GM21619 (cell line): ENCODE results near the gene LAMA1.
"Not testable (repeated sequence)": the region's sequence is repeated elsewhere in the genome, so short reads cannot be mapped to it uniquely, and the experiment has no call there.

Source experiments
- ATAC-seq: cut with Tn5 transposase; IDR thresholded peaks from one replicate; pipeline ENCODE4 v1.9.1; 2021; ENCODE audit not compliant: unreplicated experiment

LAMA1 gene

DNA sequence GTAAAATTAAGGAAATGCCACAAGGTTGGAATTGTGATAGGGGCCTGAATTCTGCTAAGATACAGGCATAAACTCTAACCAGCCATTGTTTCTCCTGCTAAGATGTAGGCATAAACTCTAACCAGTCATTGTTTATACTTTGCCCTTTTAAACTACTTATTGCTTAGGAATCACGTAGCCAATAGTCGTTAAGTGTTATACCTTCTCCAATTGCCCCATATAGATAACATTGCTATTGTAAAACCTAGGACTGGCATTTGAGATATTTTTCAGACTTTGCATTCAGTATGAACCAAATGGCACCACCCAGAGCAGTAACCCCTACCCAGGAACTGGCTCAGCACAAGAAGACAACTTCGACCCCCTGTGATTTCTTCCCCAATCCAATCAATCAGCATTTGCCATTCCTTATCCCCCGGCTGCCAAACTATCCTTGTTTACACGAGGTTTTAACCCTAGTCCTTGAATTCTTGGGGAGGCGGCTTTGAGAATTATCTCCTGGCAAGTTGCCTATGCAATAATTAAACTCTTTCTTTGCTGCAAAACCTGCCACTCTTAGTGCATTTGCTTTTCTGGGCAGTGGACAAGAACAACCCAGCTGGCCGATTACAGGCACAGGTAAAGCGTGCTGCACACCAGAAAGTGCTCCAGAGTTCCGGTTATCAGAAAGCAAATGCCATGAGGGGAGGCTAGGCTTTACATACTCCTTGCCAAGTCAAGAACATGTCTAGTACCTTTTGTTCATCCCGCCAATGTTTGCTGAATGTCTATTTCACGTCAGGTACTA is 167.6 kb downstream of the LAMA1 start:
- no peak for ATAC-seq

DNA sequence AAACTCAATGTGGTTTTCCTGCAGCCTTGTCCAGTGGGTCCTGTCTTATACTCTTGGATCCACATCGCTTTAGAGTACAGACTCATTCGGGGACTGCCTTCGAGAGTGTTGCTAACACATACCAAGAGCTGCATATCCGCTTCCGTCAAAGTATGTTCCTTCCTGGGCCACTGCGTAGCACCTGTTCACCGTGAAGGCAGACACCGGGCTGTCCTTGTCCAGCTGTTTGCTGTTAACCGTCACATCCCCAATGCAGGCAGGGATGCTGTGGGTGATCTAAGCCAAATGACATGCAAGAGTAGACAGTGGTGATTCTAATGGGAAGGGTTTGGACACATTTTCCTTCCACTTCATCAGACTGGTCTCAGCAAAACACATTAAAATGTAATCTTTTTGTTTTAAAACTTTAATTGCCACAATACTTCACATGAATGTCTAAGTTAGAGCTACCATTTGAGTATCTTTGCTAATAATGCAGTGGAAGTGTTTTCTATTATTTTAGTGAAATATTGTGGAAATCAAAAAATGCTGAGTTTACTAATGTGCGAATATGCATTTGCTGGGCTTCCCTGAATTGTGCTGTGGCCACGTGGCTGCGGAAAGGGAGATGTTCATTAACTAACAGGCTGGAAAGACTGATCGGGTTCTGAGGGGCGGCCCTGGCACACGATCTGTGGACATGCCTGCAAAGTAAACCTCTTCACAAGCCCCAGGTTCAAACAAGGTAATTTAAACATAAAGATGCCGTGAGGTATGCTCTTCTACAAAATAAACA is 169.1 kb downstream of the LAMA1 start:
- ATAC-seq: no peak

DNA sequence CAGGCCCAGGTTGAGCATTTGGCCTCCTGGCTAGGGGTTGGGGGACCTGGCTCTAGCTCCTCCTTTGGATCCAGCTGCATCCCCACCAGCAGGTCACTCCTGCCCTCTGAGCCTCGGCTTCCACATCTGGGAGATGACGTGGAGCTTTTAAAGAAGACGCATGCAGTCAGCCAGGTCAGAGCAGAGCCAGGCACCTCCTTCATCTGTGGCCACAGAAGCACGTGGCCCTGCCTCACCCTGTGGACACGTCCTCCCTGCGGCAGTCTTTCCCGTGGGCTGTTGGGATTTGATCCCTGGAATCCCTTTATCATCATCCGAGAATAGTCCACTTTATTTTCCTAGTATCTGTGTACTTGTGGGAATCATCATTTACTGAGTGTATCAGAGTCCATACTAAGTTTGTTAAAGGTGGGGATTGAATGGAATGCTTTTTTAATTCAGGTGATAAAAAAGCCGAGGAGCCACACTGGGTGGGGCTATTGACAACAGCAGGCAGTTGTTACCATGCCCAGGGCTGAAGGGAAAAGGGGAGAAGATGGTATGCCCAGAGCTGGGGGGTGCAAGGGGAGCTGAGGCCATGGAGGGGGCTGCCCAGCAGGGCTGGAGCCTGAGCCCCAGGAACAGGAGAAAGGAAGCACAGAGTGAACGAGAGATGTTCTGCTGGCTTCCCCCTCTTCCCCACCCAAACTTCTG is 170.1 kb downstream of the LAMA1 start:
- ATAC-seq: no peak

DNA sequence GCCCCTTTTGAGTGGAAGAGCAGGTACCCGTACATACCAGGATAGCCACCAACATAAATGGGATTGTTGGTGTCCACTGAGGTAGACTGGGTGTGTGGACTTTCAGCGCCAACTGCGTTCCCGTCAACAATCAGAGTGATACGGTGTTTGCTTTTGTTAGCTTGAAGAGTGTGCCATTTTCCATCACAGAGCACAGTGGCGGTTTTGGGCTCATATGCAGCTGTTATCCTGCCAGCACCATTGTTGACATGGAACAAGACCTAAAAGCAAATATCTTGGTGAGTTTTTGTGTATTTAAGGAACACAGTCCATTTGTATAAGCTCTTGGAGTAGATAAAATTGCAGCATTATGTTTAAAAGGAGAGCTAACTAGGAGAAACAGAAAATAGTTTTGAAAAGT is 174.5 kb downstream of the LAMA1 start:
- ATAC-seq: no peak

DNA sequence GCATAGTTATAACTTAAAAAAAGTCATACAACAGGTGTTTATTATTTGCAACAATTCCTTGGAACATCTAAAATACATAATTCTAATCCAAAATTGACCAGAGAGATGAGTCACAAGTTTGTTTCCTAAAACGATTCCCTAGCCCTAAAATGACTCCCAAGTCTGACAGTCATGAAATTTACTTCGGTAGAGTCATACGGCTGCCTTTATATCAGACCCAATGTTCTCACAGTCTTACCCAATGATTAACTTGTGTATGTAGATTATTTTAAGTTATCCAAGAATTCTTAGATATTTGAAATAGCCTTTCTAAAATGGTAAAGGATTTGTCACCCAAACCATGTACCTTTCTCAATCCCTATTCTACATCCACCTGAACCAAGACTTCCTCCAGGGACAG is 174.9 kb downstream of the LAMA1 start:
- ATAC-seq: no peak

DNA sequence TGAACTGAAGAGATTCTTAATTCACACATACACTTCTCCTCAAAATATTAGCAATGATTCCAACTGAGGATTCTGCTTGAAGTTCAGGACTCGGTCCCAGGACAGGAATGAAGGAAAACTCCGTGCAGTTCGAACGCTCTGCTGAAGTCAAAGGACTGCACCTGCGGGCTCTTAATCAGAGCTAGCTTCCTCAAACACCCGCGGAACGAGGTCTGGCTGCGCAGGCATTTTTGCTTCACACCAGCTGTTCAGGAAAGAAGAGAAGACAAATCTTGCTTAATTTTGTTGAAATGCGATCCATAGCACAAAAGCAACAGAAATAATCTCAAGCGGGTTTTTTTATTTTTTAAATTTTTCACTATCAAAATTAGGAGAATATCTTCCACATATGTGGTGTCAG is 175.6 kb downstream of the LAMA1 start:
- ATAC-seq: no peak

DNA sequence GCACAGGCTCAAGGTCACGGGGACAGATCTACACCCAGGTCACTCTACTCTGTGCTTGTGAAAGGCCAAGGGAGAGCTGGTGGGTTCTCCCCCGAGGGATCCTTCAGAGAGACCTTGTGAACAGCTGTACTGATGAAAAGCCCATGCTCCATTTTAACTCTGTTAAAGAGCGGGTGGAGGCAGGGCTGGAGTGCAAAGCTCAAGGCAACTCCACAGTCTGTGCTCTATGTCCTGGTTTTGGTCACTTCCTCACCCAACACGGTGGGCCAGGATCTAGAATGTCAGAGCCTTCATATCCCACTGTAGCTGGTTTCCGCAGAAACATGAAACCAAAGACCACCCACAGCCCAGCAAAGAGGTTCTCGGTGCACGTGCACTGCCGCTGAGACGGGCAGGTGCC is 177.1 kb downstream of the LAMA1 start:
- ATAC-seq: no peak

DNA sequence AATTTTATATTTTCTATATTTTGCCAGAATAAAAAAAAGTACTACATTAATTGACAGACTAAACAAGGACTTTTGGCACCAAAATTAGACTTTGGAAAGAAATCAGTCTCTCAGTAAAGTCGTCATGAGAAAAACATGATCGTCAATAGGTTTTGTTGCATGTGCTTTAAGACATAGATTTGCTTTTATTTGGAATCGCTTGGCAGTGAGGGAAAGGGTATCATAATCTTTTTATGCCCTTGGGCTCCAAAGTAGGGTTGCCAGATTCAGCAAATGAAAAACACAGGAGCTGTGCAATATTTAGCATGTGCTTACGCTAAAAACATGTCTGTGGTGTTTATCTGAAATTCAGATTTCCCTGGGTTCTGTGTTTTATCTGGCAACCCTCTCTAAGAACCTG is 177.6 kb downstream of the LAMA1 start:
- no peak for ATAC-seq

DNA sequence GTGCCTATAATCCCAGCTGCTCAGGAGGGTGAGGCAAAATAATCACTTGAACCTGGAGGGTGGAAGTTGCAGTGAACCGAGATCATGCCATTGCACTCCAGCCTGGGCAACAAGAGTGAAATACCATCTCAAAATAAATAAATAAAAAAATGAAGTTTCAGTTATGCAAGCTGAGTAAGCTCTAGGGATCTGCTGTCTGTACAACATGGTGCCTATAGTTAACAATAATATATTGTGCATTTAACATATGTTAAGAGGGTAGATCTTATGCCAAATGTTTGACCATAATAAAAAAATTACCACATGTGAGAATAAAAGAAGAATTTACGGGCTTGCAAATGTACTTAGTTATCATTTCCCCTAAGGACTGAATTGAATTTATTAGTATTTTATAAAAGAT is 179.2 kb downstream of the LAMA1 start:
- not testable (repeated sequence) for ATAC-seq

DNA sequence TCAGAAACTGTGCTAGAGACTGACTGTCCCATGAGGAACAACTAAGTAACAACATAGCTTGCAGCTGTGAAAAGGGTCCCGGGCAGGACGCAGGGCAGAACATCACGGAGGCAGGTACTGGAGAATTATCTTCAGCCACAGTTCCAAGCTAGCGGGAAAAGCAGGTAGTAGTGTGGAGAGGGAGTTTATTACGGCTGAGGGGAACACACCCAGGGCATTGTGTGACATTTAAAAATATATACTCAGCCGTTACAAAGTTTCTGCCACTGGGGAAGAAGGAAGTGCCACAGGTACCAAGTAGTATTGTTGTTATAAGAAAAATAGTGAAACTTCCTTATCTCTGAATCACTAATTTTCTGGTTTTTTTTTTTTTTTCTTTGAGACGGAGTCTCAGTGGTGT is 179.6 kb downstream of the LAMA1 start:
- no peak for ATAC-seq

DNA sequence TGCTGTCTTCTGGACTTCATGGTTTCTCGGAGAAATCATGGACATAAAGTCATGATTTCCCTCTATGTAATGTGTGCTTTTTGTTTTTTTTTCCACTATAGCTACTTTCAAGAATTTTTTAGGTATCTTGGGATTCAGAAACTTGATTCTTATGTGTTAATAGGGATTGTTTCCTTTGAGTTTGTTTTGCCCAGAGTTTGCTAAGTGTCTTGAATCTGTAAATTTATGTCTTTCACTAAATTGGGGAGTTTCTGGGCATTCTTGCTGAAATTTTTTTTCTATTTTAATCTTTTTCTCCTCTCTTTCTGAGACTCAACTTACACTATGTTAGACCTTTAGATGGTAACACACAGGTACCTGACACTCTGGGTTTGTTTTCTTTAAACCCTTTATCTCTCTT is 182.7 kb downstream of the LAMA1 start:
- ATAC-seq: no peak

DNA sequence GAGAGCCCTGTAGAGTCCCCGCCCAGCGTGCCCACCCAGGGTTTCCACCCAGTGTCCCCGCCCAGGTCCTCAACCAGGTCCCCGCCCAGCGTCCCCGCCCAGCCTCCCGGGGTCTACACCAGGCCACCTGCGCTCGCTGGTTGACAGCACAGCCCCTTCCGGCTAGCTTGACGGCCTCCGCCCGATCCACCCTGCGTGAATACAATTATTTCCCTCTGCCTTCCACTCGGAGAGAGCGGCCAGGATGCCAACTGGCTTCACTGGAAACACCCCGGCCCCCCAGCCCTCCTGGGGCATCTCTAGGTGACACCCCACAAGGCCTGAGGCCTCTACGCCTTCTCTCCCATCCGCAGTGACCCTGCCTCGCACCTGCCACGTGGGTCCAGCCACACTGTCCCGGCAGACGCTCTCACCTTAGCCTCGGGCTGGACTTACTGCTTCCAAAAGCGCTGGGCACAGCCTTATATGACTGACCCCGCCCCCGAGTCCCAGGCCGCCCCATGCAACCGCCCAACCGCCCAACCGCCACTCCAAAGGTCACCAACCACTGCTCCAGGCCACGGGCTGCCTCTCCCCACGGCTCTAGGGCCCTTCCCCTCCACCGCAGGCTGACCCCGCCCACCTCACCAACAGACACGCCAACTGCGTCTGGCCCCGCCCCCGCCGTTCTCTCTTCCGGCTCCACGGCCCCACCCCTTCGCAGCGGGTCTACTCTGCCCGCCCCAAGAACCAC is 188.1 kb downstream of the LAMA1 start:
- ATAC-seq: no peak

DNA sequence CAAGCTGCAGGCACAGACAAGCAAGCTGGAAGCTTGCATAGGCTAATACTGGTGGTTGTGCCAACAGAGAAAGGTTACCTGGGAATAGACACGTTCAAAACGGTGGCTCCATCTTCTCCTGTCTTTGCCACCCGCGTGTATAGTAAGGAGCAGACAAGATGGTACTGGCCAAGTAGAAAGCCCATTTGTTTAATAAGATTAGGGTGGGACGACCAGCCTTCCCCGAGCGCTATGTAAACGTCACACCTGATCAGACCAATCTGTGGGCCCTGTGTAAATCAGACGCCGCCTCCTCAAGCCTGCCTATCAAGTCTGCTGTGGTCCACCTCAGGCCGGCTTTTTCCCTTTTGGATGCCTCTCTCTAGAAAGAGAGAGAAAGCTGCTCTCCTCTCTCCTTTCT is 189.2 kb downstream of the LAMA1 start:
- no peak for ATAC-seq

DNA sequence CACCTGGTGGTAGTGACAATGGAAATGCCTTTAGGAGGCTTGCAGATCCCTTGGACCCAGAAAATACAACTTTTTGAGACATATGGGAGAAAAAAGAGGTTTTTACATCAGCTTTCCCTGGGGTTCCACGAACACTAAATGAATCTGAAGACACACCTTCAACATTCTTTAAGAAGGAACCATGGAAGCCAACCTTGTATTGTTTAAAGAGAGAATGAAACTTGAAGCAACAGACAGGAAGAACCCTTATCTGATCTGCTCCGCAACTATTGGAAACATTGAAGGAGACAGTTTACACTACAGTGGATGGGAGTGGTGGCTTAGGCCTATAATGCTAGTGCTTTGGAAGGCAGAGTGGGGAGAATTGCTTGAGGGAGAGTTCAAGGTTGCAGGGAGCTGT is 190.4 kb downstream of the LAMA1 start:
- no peak for ATAC-seq

DNA sequence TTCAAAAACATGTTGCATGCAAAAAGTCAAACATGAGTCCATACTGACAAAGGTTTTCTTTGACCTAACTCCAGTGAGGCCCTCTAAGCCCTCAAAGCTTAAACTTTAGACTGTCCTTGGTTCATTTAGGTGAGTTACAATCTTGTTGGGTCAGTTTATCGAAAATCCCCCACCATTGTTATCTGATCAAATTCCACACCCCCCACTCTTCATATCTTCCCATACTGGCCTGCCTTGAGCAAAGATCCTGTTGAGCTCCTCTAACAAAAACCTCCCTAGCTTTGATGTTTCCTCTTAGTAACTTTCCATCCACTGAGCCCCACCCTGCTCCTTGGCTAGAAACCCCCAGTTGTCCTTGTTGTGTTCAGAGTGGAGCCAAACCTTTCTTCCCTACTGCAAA is 194.4 kb downstream of the LAMA1 start:
- no peak for ATAC-seq

DNA sequence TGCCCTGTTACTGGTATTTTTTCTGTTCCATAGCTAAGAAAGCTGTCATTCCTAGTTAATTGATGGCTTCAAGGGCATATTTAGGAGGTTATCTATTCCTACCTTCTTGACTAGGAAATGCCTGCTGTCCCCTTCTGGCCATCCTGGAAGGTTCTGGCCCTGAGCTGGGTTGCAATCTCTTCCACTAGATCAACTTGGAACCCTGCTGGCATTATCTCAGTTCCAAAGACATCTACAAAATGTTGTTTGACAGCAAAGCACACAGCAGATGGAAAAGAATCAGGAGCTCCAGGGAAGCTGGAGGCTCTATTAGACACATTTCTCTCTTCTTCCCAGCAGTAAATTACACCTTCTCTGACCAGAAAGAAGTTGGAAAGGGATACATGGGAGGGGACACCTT is 196.0 kb downstream of the LAMA1 start:
- no peak for ATAC-seq

DNA sequence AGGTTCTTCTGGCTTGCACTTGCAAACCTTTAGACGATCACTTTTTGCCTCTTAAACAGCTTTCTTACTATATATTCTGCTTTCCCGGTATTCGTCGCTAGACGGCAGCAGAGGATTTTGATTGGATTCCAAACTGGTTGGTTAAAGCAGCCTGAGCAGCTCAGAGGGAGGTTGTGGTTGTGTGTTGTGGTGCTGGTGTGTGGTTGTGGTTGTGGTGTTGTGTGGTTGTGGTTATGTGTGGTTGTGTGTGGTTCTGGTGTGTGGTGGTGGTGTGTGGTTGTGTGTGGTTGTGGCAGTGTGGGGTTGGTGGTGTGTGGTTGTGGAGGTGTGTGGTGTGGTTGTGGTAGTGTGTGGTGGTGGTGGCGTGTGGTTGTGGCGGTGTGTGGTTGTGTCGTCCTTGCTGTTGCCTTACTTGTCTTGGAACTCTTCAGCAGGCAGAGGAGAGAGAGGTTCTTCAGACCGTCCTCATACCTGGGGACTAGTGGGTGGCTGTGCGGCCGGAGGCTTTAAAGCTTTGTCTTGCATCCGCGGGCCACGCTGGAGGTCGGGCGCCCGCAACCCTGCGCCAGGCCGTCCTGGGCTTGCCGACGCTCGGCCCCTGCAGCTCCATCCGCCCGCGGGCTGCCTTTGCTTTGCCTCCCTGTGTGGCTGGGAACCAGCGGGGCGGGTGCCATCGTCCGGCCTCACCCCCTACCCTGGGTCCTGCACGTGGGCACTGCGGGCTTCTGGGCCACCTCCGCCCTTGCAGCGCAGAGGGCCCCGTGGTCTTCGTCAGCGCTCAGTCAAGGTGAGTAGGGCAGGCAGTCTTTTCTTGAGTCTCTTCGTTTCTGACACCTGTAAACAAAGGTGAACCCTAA is 197.3 kb downstream of the LAMA1 start:
- no peak for ATAC-seq

DNA sequence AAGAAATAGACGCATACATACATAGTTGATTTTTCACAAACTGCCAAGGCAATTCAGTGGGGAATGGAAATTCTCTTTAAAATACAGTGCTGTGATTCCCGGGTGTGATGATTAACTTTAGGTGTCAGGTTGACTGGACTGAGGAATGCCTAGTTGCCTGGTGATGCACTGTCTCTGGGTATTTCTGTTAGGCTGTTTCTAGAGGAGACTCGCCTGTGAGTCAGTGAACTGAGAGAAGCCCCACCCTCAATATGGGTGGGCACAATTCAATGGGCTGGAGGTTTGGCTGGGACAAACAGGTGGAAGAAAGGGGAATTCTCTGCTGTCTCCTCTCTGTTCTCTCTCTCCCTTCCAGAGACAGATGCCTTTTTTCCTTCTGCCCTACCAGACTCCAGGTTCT is 200.5 kb downstream of the LAMA1 start:
- no peak for ATAC-seq

DNA sequence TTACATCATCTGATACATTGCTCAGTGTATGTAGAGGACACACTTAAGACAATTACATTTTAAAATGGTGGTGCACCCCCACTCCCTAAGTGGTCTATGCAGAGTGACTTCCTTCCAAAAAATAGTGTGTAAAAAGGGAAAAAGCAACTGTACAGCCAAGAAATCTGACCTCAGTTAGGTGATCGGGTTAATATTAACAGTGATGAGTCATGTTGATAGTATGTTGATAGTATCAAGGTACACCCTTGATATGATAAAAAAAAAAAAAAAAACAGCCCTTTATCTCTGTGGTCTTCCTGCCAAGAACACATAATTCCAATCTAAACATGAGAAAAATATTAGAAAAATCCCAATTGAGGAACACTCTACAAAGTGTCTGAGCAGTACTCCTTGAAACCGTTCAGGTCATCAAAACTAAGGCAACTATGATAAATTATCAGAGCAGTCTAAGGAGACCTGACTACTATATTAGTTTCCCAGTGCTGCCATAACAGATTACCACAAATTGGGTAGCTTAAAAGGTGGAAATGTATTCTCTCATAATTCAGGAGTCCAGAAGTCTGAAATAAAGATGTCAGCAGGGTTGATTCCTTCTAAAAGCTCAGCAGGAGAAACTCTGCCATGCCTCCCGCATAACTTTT is 216.2 kb downstream of the LAMA1 start:
- ATAC-seq: no peak

DNA sequence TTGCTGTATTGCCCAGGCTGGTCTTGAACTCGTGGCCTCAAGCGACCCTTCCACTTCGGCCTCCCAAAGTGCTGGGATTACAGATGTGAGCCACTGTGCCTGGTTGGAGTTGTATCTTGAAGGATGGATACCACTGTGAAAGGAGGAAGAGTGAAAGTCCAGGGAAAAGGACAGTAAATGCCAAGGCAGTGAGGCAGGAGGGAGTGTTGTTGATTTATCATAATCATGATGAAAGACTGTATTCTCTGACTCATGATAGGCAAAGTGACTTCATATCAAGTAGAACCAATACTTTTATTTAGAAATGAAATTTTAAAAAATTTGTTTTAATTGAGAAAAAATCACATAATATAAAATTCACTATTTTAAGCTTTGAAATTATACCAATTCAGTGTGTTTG is 225.8 kb downstream of the LAMA1 start:
- no peak for ATAC-seq
